Keratinocyte (primary cell): Measurements from ENCODE around the gene UBA3. TPM values are rescaled to one million over a fixed set of nuclear protein-coding genes. Genes with fewer than 3 reads are reported as not detected.
A peak's percentile ranks its signal among the peaks of the same experiment; 100 is the strongest.

Source experiments
- DNase-seq: peaks from one replicate; pipeline ENCODE4 v3.0.0-alpha.2; 2011; ENCODE audit warnings: low read depth, missing footprints, low spot score
- FAIRE-seq: peaks from 2 replicates; lab custom pipeline; 2011; peaks lifted over from hg19 to GRCh38; lab: Jason Lieb, UNC
- H2AFZ ChIP-seq: 2 replicates; pipeline ENCODE4 v1.6.0; 2012; ENCODE audit warnings: low read length, control low read depth, inconsistent platforms; ENCODE audit not compliant: control insufficient read depth
- H3K27ac ChIP-seq: 2 replicates; pipeline ENCODE4 v1.5.1; 2011; ENCODE audit warnings: low read length; ENCODE audit not compliant: control insufficient read depth, insufficient read depth
- H3K27me3 ChIP-seq: 3 replicates; pipeline ENCODE4 v1.6.0; 2011; ENCODE audit warnings: low read length; ENCODE audit not compliant: control insufficient read depth, insufficient read depth; ENCODE audit errors: extremely low read depth
- H3K36me3 ChIP-seq, 2 experiments: 2 replicates in 1 of 2; 3 replicates in 1 of 2; pipeline ENCODE4 v1.5.1; 2011; ENCODE audit warnings: low read length in 2 of 2, mild to moderate bottlenecking in 1 of 2; ENCODE audit not compliant: control insufficient read depth in 2 of 2, insufficient read depth in 2 of 2; ENCODE audit errors: extremely low read depth in 1 of 2
- H3K4me1 ChIP-seq: 3 replicates; pipeline ENCODE4 v1.5.1; 2011; ENCODE audit warnings: low read length; ENCODE audit not compliant: control insufficient read depth, insufficient read depth; ENCODE audit errors: extremely low read depth
- H3K4me2 ChIP-seq: 3 replicates; pipeline ENCODE4 v1.6.0; 2011; ENCODE audit warnings: low read depth, low read length; ENCODE audit not compliant: control insufficient read depth, insufficient read depth; ENCODE audit errors: extremely low read depth
- H3K4me3 ChIP-seq, 3 experiments: fragments of 200-600 bp in 1 of 3; sonication (generic) in 1 of 3; 2 replicates in 2 of 3; 3 replicates in 1 of 3; pipeline ENCODE4 v1.5.1; 2011 to 2016; ENCODE audit warnings: low read length in 3 of 3, mild to moderate bottlenecking in 3 of 3, control low read depth in 2 of 3, inconsistent platforms in 1 of 3, low read depth in 1 of 3, mixed read lengths in 1 of 3, mixed run types in 1 of 3, moderate library complexity in 1 of 3; ENCODE audit not compliant: control insufficient read depth in 2 of 3, insufficient read depth in 2 of 3; ENCODE audit errors: extremely low read depth in 1 of 3
- H3K79me2 ChIP-seq: 2 replicates; pipeline ENCODE4 v1.6.0; 2012; ENCODE audit warnings: low read length; ENCODE audit not compliant: control insufficient read depth, insufficient read depth
- H3K9ac ChIP-seq: 3 replicates; pipeline ENCODE4 v1.6.0; 2011; ENCODE audit warnings: low read length; ENCODE audit not compliant: control insufficient read depth, insufficient read depth; ENCODE audit errors: extremely low read depth
- H3K9me1 ChIP-seq: 3 replicates; pipeline ENCODE4 v1.6.0; 2011; ENCODE audit warnings: low read length; ENCODE audit not compliant: control insufficient read depth, insufficient read depth; ENCODE audit errors: extremely low read depth
- H3K9me3 ChIP-seq: 2 replicates; pipeline ENCODE4 v1.5.1; 2012; ENCODE audit warnings: low read depth, low read length; ENCODE audit not compliant: control insufficient read depth
- H4K20me1 ChIP-seq: 3 replicates; pipeline ENCODE4 v1.6.0; 2011; ENCODE audit warnings: low read length; ENCODE audit not compliant: control insufficient read depth, insufficient read depth; ENCODE audit errors: extremely low read depth
- CTCF ChIP-seq, 3 experiments: IDR thresholded peaks in 1 of 3; conservative IDR thresholded peaks in 1 of 3; optimal IDR thresholded peaks in 1 of 3; 2 replicates in 2 of 3; 3 replicates in 1 of 3; pipeline versions ENCODE3 to v1.5.1; 2011; ENCODE audit warnings: low read length in 3 of 3, mild to moderate bottlenecking in 3 of 3, moderate library complexity in 2 of 3, control low read depth in 1 of 3, inconsistent platforms in 1 of 3; ENCODE audit not compliant: insufficient read depth in 2 of 3; ENCODE audit errors: extremely low read depth in 1 of 3
- EZH2 ChIP-seq: IDR thresholded peaks from one replicate; pipeline ENCODE4 v1.6.1; 2012; ENCODE audit warnings: inconsistent platforms, mild to moderate bottlenecking, low read length, moderate library complexity
- dilution Hi-C: fragments of 300-500 bp; cut with MboI; formaldehyde crosslinking; loops from one replicate; pipeline ENCODE4 v1.7.0; 2020; ENCODE audit warnings: low sequenced_read_pairs; ENCODE audit not compliant: extremely low pct_ligation_motif_present
- polyA plus RNA-seq, 5 experiments: library from polyadenylated mRNA; depleted of rRNA in 3 of 5; stranded (reverse) in 3 of 5; stranded (forward) in 1 of 5; unstranded in 1 of 5; fragments of >200 nt; gene quantifications; 1 replicate in 1 of 5; 2 replicates in 3 of 5; 3 replicates in 1 of 5; pipeline versions ENCODE4 v1.2.1 to v1.2.3, GENCODE V29; 2011 to 2012; ENCODE audit warnings: missing spikeins in 2 of 5, low read depth in 1 of 5, low replicate concordance in 1 of 5

UBA3 gene
- polyA plus RNA-seq, 1 donor (not counting 4 experiments of a cell fraction or from before 2014, with no cell fraction given) = 125 TPM

GRCh38 chr3:69126216-69126615, 46.1 kb upstream of the UBA3 start:
- Histone ChIP-seq H3K79me2 (no peaks in the 10 kb centered on the region), H3K9me3 (no peaks in the 10 kb centered on the region), H3K4me2 (no peak overlapping the region), H3K36me3 (no peaks in the 10 kb centered on the region), H3K27me3 (no peaks in the 10 kb centered on the region), H4K20me1 (no peaks in the 10 kb centered on the region), H3K4me3 (no peak overlapping the region), H3K4me1 (no peaks in the 10 kb centered on the region), H3K9ac (no peak overlapping the region), H3K27ac (no peak overlapping the region), H2AFZ (no peak overlapping the region), H3K9me1 (no peaks in the 10 kb centered on the region)
- FAIRE-seq (peak; percentile 20), DNase-seq (no peak)
- TF ChIP-seq CTCF (optimal IDR thresholded peaks at IDR 0.05 in 1 of 3, IDR thresholded peaks at IDR 0.05 in 1 of 3, conservative IDR thresholded peaks at IDR 0.05 in 1 of 3; ENCODE audit: extremely low read depth in 1 of 3, insufficient read depth in 2 of 3, low read length in 3 of 3) (no peak), EZH2 (no peak)
- dilution Hi-C loops = no loop called here

GRCh38 chr3:69122403-69122802, 42.2 kb upstream of the UBA3 start, which contains the start of gene LMOD3:
Gene LMOD3, minus strand, starts transcription at chr3:69122595. Its CDS starts 209 bp downstream, at chr3:69122386.
- dilution Hi-C loops = no loop called here
- Histone ChIP-seq H3K27me3 (no peaks in the 10 kb centered on the region), H3K4me2 (no peak within 1 kb of the TSS), H3K27ac (no peak within 1 kb of the TSS), H3K9me1 (no peaks in the 10 kb centered on the region), H3K4me3 (no peak within 1 kb of the TSS), H4K20me1 (no peaks in the 10 kb centered on the region), H3K36me3 (no peaks in the 10 kb centered on the region), H3K4me1 (no peaks in the 10 kb centered on the region), H3K79me2 (no peaks in the 10 kb centered on the region), H3K9ac (no peak within 1 kb of the TSS), H2AFZ (no peak within 1 kb of the TSS), H3K9me3 (no peaks in the 10 kb centered on the region)
- no peak for TF ChIP-seq EZH2
- no peak for TF ChIP-seq CTCF (optimal IDR thresholded peaks at IDR 0.05 in 1 of 3, IDR thresholded peaks at IDR 0.05 in 1 of 3, conservative IDR thresholded peaks at IDR 0.05 in 1 of 3; ENCODE audit: extremely low read depth in 1 of 3, insufficient read depth in 2 of 3, low read length in 3 of 3)
- FAIRE-seq = no peak
- no peak for DNase-seq
